Hepatocyte (in vitro differentiated cells): Measurements from ENCODE around the gene HPGD. TPM values are rescaled to one million over a fixed set of nuclear protein-coding genes. Genes with fewer than 3 reads are reported as not detected.

Experiments used
- DNase-seq: peaks from one replicate; pipeline ENCODE4 v3.0.0-alpha.2; 2016; ENCODE audit warnings: low spot score
- H2AFZ ChIP-seq: fragments of 200-600 bp; sonication (generic); 2 replicates; pipeline ENCODE4 v1.6.0; 2016; ENCODE audit warnings: antibody characterized with exemption, mild to moderate bottlenecking
- H3K27ac ChIP-seq: fragments of 200-600 bp; sonication (generic); 2 replicates; pipeline ENCODE4 v1.5.1; 2016; ENCODE audit warnings: mild to moderate bottlenecking
- H3K27me3 ChIP-seq: fragments of 200-600 bp; sonication (generic); 2 replicates; pipeline ENCODE4 v1.6.1; 2016
- H3K36me3 ChIP-seq: fragments of 200-600 bp; sonication (generic); replicated peaks from 2 replicates; pipeline ENCODE4 v1.5.1; 2016; ENCODE audit warnings: low read depth; ENCODE audit not compliant: insufficient read depth
- H3K4me1 ChIP-seq: fragments of 200-600 bp; sonication (generic); 2 replicates; pipeline ENCODE4 v1.5.1; 2016; ENCODE audit warnings: mild to moderate bottlenecking, moderate library complexity; ENCODE audit not compliant: insufficient read depth
- H3K4me2 ChIP-seq: fragments of 200-600 bp; sonication (generic); 2 replicates; pipeline ENCODE4 v1.6.0; 2016
- H3K4me3 ChIP-seq: fragments of 200-600 bp; sonication (generic); 2 replicates; pipeline ENCODE4 v1.5.1; 2016; ENCODE audit warnings: mild to moderate bottlenecking
- H3K79me2 ChIP-seq: fragments of 200-600 bp; sonication (generic); 2 replicates; pipeline ENCODE4 v1.6.0; 2017; ENCODE audit warnings: mild to moderate bottlenecking
- H3K9me2 ChIP-seq: fragments of 200-600 bp; sonication (generic); replicated peaks from 2 replicates; pipeline ENCODE4 v1.6.0; 2017; ENCODE audit warnings: mild to moderate bottlenecking; ENCODE audit not compliant: insufficient read depth
- H3K9me3 ChIP-seq: fragments of 200-600 bp; sonication (generic); 2 replicates; pipeline ENCODE4 v1.5.1; 2016; ENCODE audit warnings: low read depth, mild to moderate bottlenecking
- H4K20me1 ChIP-seq: fragments of 200-600 bp; sonication (generic); 2 replicates; pipeline ENCODE4 v1.6.0; 2016; ENCODE audit warnings: mild to moderate bottlenecking; ENCODE audit not compliant: insufficient read depth, poor library complexity, severe bottlenecking
- EZH2 ChIP-seq: fragments of 200-600 bp; sonication (generic); IDR thresholded peaks from 2 replicates; pipeline ENCODE4 v1.6.1; 2016; ENCODE audit warnings: antibody characterized with exemption, mild to moderate bottlenecking, borderline replicate concordance
- EZH2phosphoT487 ChIP-seq: fragments of 200-600 bp; sonication (generic); IDR thresholded peaks from one replicate; pipeline ENCODE4 v1.6.1; 2018; ENCODE audit warnings: antibody characterized with exemption, mild to moderate bottlenecking, low read depth, moderate library complexity; ENCODE audit not compliant: unreplicated experiment, severe bottlenecking
- WGBS: methylation state at CpG from one replicate; pipeline ENCODE4 v1.1.6; 2016; ENCODE audit warnings: low lambda C conversion rate; ENCODE audit errors: missing lambda C conversion rate; 5-methylcytosine and 5-hydroxymethylcytosine counted together
- polyA plus RNA-seq: library from polyadenylated mRNA; unstranded; fragments of >200 nt; fragmentation: Nextera tagmentation; extraction: Ambion mirVana; gene quantifications from 2 replicates; pipeline ENCODE4 v1.2.1, GENCODE V29; 2016
- total RNA-seq: library from RNA; depleted of rRNA; stranded (reverse); fragments of >200 nt; gene quantifications from 2 replicates; pipeline ENCODE4 v1.2.3, GENCODE V29; 2014
- TF ChIP-seq, protein P1 (sequence below): fragments of 200-600 bp; sonication (generic); IDR thresholded peaks from 2 replicates; pipeline ENCODE4 v1.5.1; 2016; ENCODE audit warnings: antibody characterized with exemption, mild to moderate bottlenecking; ENCODE audit not compliant: poor library complexity

HPGD gene
- total and polyA plus RNA-seq, 2 experiments from 2014 or later, result 76.9 to 129 TPM

GRCh38 chr4:174554231-174554728 is 32.0 kb upstream of the HPGD start:
- H3K4me2 ChIP-seq, result no peak overlapping the region
- H3K4me3 ChIP-seq, result no peak overlapping the region
- no peaks in the 10 kb centered on the region for H3K9me2 ChIP-seq
- TF ChIP-seq EZH2phosphoT487, result no peak
- TF ChIP-seq, protein P1, sequence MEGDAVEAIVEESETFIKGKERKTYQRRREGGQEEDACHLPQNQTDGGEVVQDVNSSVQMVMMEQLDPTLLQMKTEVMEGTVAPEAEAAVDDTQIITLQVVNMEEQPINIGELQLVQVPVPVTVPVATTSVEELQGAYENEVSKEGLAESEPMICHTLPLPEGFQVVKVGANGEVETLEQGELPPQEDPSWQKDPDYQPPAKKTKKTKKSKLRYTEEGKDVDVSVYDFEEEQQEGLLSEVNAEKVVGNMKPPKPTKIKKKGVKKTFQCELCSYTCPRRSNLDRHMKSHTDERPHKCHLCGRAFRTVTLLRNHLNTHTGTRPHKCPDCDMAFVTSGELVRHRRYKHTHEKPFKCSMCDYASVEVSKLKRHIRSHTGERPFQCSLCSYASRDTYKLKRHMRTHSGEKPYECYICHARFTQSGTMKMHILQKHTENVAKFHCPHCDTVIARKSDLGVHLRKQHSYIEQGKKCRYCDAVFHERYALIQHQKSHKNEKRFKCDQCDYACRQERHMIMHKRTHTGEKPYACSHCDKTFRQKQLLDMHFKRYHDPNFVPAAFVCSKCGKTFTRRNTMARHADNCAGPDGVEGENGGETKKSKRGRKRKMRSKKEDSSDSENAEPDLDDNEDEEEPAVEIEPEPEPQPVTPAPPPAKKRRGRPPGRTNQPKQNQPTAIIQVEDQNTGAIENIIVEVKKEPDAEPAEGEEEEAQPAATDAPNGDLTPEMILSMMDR, result no peak
- H3K36me3 ChIP-seq, result no peaks in the 10 kb centered on the region
- no peaks in the 10 kb centered on the region for H3K79me2 ChIP-seq
- H3K27ac ChIP-seq, result no peak overlapping the region
- DNase-seq, result no peak
- peaks cover 7% of the 10 kb centered on the region for H3K4me1 ChIP-seq
- no peak overlapping the region for H2AFZ ChIP-seq
- no peaks in the 10 kb centered on the region for H3K9me3 ChIP-seq
- H3K27me3 ChIP-seq, result no peaks in the 10 kb centered on the region
- H4K20me1 ChIP-seq, result no peaks in the 10 kb centered on the region

- Histone ChIP-seq H4K20me1 (no peaks in the 10 kb centered on the region), H3K4me2 (no peak overlapping the region), H2AFZ (no peak overlapping the region), H3K27me3 (no peaks in the 10 kb centered on the region), H3K79me2 (no peaks in the 10 kb centered on the region), H3K9me2 (no peaks in the 10 kb centered on the region), H3K27ac (no peak overlapping the region), H3K4me3 (no peak overlapping the region), H3K4me1 (peaks cover 7% of the 10 kb centered on the region), H3K9me3 (no peaks in the 10 kb centered on the region), H3K36me3 (no peaks in the 10 kb centered on the region)
- WGBS, result 52% methylated on average over 2 of the region's 2 CpGs
- no peak for DNase-seq
- TF ChIP-seq EZH2 (no peak), EZH2phosphoT487 (no peak)
- TF ChIP-seq, protein P1, result no peak
Measured at GRCh38 chr4:174553828-174554227, 31.5 kb upstream of the HPGD start.

GRCh38 chr4:174553031-174553430 is 30.7 kb upstream of the HPGD start:
- H3K9me2 ChIP-seq, result no peaks in the 10 kb centered on the region
- no peaks in the 10 kb centered on the region for H3K27me3 ChIP-seq
- TF ChIP-seq EZH2phosphoT487 (no peak), EZH2 (no peak)
- TF ChIP-seq, protein P1, result no peak
- no peak overlapping the region for H3K27ac ChIP-seq
- 93% methylated on average over 2 of the region's 2 CpGs for WGBS
- no peak for DNase-seq
- no peaks in the 10 kb centered on the region for H3K9me3 ChIP-seq
- no peaks in the 10 kb centered on the region for H3K79me2 ChIP-seq
- no peaks in the 10 kb centered on the region for H3K36me3 ChIP-seq
- no peak overlapping the region for H3K4me3 ChIP-seq
- H4K20me1 ChIP-seq, result no peaks in the 10 kb centered on the region
- H3K4me2 ChIP-seq, result no peak overlapping the region
- peaks cover 7% of the 10 kb centered on the region for H3K4me1 ChIP-seq
- no peak overlapping the region for H2AFZ ChIP-seq

DNA sequence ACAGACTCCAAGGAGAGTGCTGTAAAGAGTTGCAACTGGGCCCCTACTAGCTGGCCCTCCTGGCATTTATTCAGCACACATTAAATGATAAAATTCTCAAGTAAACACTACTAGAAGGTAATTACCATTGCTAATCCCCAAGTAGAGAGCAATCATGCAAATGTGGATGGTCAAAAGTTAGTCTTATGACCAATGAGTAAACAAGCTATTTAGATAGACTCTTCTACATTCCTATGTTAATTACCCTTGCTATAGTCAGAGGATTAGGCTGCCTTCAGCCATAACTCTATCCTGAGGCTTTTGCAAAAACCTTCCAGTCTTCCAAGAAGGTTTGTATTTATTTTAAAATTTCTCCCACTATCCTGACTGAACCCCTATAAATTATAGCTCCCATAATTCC is 28.3 kb upstream of the HPGD start:
- H2AFZ ChIP-seq, result no peak overlapping the region
- H3K27ac ChIP-seq, result peak overlapping the region; percentile 43
- H3K9me3 ChIP-seq, result no peaks in the 10 kb centered on the region
- H3K36me3 ChIP-seq, result no peaks in the 10 kb centered on the region
- no peaks in the 10 kb centered on the region for H3K79me2 ChIP-seq
- no peaks in the 10 kb centered on the region for H3K27me3 ChIP-seq
- H4K20me1 ChIP-seq, result no peaks in the 10 kb centered on the region
- H3K9me2 ChIP-seq, result no peaks in the 10 kb centered on the region
- H3K4me1 ChIP-seq, result peaks cover 7% of the 10 kb centered on the region
- DNase-seq, result no peak
- TF ChIP-seq EZH2, result no peak
- TF ChIP-seq, protein P1, result no peak
- TF ChIP-seq EZH2phosphoT487, result no peak
- no peak overlapping the region for H3K4me2 ChIP-seq
- H3K4me3 ChIP-seq, result no peak overlapping the region
